GM21515 (cell line): ENCODE data around the gene GTPBP4.
A peak's percentile ranks its signal among the peaks of the same experiment; 100 is the strongest.
"Not testable (repeated sequence)": the region's sequence is repeated elsewhere in the genome, so short reads cannot be mapped to it uniquely, and the experiment has no call there.

Source experiments
- ATAC-seq: cut with Tn5 transposase; IDR thresholded peaks from one replicate; pipeline ENCODE4 v1.9.1; 2021; ENCODE audit not compliant: unreplicated experiment

GTPBP4 gene

DNA sequence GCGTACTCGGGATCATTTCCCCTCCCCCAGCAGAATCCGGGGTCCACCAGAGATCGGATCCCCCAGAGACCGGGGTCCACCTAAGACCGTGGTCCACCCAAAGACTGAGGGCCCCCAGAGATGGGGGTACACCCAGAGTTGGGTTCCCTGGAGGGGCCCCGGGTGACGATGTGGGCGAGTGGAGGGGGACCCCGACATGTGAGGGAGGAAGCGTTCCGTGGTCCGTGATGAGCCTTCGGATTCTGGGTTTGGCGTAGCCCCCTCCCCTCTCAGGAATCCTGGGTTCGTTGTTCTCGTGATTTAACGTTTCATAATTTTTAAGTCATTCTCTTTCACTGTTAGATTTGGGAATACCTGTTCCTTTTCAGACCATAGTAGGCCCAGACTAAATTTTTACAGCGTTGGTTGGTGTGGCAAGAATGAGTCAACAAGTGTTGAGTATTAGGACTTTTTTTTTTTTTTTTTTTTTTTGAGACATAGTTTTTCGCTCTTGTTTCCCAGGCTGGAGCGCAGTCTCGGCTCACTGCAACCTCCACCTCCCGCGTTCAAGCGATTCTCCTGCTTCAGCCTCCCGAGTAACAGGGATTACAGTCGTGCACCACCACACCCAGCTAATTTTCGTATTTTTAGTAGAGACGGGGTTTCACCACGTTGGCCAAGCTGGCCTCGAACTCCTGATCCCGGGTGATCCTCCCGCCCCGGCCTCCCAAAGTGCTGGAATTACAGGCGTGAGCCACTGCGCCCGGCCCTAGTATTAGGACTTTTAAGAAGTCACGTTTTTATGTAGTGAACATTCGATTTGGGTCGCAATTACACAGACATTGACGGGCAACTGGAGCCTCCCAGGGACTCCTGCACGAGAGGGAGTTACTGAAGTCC lies 672 bp downstream of the GTPBP4 start:
- peak; percentile 8 for ATAC-seq

GRCh38 chr10:990808-991207 lies 2.6 kb downstream of the GTPBP4 start:
- ATAC-seq: no peak

DNA sequence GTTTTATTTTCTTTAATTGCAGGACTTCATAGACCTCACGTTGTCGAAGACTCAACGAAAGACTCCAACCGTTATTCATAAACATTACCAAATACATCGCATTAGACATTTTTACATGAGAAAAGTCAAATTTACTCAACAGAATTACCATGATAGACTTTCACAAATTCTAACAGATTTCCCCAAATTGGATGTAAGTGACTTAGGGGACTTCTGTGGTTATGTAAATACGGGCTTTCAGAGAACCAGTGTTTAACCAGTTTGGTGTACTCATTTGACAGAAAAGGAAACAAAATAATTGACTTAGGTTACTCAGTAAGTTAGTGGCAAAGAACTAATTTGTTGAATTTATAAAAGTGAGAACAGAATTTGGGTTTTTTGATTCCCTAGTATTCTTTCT lies 4.2 kb downstream of the GTPBP4 start:
- no peak for ATAC-seq

- ATAC-seq: no peak
These were observed 4.6 kb downstream of the GTPBP4 start for GRCh38 chr10:992871-993270.

GRCh38 chr10:994836-995558 lies 6.8 kb downstream of the GTPBP4 start:
- ATAC-seq: no peak

DNA sequence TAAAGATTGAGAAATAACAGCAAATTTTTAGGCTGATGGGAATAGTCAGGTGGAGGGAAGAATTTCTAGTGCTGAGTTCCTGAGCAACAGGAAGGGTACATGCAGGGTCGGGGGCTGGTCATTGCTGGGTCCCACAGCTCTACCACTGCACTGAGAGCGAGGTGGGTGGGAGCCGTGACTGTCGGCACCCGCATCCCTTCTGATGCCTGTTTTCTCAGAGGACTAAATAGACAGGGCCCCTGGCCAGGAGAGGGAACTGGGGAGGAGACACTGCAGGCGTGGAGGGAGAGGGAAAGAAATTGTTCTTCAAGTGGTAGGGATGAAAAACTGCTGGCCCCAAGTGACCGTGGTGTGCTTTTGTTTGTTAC lies 7.3 kb downstream of the GTPBP4 start:
- no peak for ATAC-seq

GRCh38 chr10:996031-996430 lies 7.8 kb downstream of the GTPBP4 start:
- ATAC-seq: no peak

DNA sequence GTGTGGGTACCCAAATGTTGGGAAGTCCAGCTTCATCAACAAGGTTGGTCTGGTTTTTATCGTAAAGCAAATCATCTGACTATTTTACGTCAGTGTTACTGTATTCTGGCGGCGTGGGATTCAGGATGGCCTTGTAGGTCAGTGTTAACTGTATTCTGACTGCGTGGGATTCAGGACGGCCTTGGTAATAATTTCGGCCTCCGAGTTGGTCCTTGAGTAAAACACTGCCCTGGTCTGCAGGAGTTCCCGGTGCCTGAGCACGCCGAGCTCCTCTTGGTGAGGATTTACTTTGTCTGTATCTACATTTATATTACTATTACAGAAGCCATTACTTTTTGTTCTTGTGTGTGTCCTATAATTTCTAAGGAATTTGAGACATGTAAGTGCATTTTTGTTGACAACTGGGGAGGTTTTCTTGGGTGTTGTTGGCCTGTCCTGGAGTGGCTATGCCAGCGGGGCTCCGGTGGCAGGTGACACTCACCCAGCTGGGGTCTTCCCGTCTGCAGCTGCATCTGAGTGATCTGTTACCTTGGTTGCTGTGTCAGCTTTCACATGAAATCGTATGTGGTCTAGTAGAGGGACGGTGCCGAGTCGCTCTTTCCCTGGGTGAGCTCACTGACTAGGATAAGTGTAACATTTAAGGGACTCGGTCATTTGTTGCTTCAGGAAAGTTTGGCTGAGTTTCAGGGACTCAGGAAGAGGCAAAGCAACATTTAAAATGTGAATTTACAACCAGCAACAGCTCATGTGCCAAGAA lies 9.2 kb downstream of the GTPBP4 start:
- no peak for ATAC-seq

GRCh38 chr10:1002425-1003006 lies 14.3 kb downstream of the GTPBP4 start:
- ATAC-seq: no peak

DNA sequence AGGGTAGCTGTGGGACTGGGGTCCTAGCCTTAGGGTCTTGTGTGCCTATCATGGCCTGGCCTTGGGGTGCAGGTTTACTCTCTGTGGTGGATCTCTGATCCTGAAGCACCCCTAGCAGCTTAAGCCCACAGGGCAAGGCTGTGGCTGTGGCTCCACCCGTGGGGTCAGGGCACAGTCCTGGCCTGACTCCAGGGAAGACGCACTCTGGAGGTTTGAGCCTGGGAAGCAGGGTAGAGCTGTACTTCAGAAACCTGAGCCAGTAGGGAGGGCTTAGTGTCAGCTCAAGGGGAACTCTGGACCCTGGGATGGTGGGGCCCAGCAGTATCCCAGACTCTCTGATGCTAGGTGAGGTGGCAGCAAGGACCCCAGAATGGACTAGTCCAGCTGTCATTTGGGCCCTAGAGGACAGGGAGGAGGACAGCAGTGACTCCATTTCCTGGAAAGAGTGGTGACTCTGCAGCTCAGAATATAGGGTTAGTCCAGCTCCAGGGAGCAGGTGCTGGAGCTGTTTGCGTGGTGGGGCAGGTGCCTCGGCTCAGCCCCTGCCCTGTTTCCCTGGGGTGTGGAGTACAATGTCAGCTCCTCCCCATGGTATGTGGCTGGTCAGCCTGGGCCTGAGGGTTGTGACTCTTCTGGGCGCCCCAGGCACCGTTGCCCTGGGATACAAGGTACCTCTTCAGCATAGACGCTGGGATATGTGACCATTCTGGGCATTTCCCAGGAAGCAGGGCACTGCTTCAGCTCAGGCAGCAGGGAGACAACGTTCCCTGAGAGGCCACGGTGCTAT lies 15.8 kb downstream of the GTPBP4 start:
- no peak for ATAC-seq

GRCh38 chr10:1006573-1006972 lies 18.3 kb downstream of the GTPBP4 start:
- no peak for ATAC-seq

- no peak for ATAC-seq
These were observed 19.3 kb downstream of the GTPBP4 start for GRCh38 chr10:1007583-1007982.

DNA sequence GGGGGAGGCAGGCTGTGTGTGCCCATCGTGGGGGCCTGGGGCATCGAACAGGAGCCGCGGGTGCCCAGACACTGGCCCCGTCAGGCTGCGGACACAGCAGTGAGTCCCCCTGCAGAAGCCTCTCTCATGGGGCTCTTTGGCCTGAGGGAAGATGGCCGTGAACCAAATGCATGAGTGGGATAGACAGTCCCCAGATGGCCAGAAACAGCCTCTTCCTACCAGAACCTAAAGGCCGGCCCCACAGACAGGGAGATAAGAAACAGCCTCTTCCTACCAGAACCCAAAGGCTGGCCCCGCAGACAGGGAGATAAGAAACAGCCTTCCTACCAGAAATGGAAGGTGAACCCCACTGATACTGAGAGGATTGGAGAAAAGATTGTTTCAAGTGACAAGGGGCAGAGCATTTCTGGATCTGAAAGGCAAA lies 20.8 kb downstream of the GTPBP4 start:
- no peak for ATAC-seq

DNA sequence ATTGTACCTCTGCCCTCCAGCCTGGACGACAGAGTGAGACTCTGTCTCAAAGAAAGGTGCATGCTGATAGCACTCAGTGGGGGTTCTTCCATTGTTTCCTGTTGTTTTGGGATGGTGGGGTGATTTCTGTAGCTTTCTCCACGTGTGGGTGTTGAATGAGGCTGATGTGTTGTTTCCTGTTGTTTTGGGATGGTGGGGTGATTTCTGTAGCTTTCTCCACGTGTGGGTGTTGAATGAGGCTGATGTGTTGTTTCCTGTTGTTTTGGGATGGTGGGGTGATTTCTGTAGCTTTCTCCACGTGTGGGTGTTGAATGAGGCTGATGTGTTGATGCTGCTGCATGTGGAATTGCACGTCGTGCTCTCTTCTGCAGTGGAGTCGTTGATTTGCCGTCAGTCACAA lies 21.7 kb downstream of the GTPBP4 start:
- ATAC-seq: not testable (repeated sequence)

DNA sequence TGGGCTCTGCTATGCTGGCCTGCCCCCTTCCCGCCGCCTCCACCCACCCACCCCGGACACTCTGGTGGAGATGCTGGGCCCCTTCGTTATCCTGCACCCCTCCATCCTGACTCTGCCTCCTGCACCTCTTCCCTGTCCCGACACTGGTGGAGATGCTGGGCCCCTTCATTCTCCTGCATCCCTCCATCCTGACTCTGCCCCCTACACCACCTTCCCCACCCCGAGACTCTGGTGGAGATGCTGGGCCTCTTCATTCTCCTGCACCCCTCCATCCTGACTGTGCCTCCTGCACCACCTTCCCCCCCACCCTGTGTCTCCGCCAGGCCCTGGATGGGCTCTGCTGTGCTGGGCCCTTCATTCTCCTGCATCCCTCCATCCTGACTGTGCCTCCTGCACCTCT lies 22.5 kb downstream of the GTPBP4 start:
- no peak for ATAC-seq

- ATAC-seq: no peak
These were observed 23.5 kb downstream of the GTPBP4 start for GRCh38 chr10:1011696-1012095.

DNA sequence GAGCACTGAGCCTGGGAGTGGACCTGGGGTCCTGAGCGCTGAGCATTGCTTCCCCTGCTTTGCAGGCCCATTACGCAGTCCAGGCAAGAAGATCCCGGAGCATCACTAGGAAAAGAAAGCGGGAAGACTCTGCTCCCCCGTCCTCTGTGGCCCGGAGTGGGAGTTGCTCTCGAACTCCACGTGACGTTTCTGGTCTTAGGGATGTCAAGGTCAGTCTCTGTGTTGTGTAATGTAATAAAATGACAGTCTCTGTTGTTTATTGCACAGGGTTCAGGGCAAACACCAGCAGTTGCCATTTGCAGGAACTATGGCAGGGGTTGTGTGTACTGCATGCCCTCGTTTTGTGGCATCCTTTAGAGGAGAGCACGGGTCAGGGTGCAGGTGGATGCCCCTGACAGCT lies 27.5 kb downstream of the GTPBP4 start:
- ATAC-seq: no peak

DNA sequence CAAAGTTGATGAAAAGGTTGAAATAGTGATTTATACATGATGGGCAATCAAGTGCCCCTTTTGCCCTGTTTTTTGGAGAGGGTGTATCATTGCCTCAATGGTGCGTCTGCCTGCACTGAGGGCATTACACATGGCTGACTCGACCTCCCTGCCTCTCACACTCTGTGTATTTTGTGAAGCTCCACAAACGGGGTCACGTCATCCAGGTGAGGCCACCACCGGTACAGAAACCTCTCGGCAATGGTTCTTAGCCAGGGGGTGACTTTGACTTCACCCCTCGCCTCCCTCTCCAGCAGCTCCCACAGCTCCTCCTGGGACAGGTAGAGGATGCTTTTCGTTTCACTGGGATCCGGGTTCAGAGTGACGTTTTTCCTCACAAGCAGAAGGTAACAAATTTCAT lies 31.1 kb downstream of the GTPBP4 start:
- no peak for ATAC-seq

GRCh38 chr10:1020460-1020859 lies 32.2 kb downstream of the GTPBP4 start:
- ATAC-seq: no peak

GRCh38 chr10:1020958-1021357 lies 32.7 kb downstream of the GTPBP4 start:
- no peak for ATAC-seq

GRCh38 chr10:1022413-1022812 lies 34.2 kb downstream of the GTPBP4 start:
- ATAC-seq: no peak
